Endothelial cell (in vitro differentiated cells): Measurements from ENCODE around the gene ARHGAP23. TPM values are rescaled to one million over a fixed set of nuclear protein-coding genes. Genes with fewer than 3 reads are reported as not detected.

Source experiments
- DNase-seq: peaks from one replicate; pipeline ENCODE4 v3.0.0; 2021; ENCODE audit warnings: low spot score
- H3K27ac Mint-ChIP-seq: one replicate; pipeline ENCODE4 v1.8.0; 2021; ENCODE audit warnings: mixed read lengths, inconsistent platforms; ENCODE audit not compliant: unreplicated experiment
- H3K27me3 Mint-ChIP-seq: one replicate; pipeline ENCODE4 v1.8.0; 2021; ENCODE audit warnings: mild to moderate bottlenecking, moderate library complexity, mixed read lengths, inconsistent platforms; ENCODE audit not compliant: unreplicated experiment
- H3K36me3 Mint-ChIP-seq: one replicate; pipeline ENCODE4 v1.8.0; 2021; ENCODE audit warnings: mild to moderate bottlenecking, low read depth, mixed read lengths, inconsistent platforms; ENCODE audit not compliant: unreplicated experiment
- H3K4me1 Mint-ChIP-seq: one replicate; pipeline ENCODE4 v1.8.0; 2021; ENCODE audit warnings: mild to moderate bottlenecking, mixed read lengths, inconsistent platforms; ENCODE audit not compliant: unreplicated experiment
- H3K4me3 Mint-ChIP-seq: one replicate; pipeline ENCODE4 v1.8.0; 2021; ENCODE audit warnings: mild to moderate bottlenecking, mixed read lengths, inconsistent platforms; ENCODE audit not compliant: unreplicated experiment
- H3K9me3 Mint-ChIP-seq: one replicate; pipeline ENCODE4 v1.8.0; 2021; ENCODE audit warnings: mixed read lengths, inconsistent platforms; ENCODE audit not compliant: unreplicated experiment
- CTCF ChIP-seq: fragments of 200-600 bp; sonication (generic); IDR thresholded peaks from one replicate; pipeline ENCODE4 v1.5.0; 2021; ENCODE audit warnings: antibody characterized with exemption; ENCODE audit not compliant: unreplicated experiment
- total RNA-seq: library from RNA; stranded (reverse); fragmentation: NEBNext Ultra II Directional; extraction: Animal tissue kit (Norgen Biotek cat#: 25700); gene quantifications from one replicate; pipeline ENCODE4 v1.2.1, GENCODE V29; 2021; ENCODE audit not compliant: unreplicated experiment

Gene ARHGAP23
- total RNA-seq, 1 donor from 2014 or later = 70.5 TPM

GRCh38 chr17:38418062-38418692 lies 10.1 kb upstream of the ARHGAP23 start:
- no peaks in the 10 kb centered on the region for H3K9me3 Mint-ChIP-seq
- TF ChIP-seq CTCF = no peak

GRCh38 chr17:38418693-38419507 lies 9.4 kb upstream of the ARHGAP23 start:
- H3K36me3 Mint-ChIP-seq = no peaks in the 10 kb centered on the region
- no peak for TF ChIP-seq CTCF
- no peak for DNase-seq
- peaks cover 15% of the 10 kb centered on the region for H3K27me3 Mint-ChIP-seq
- peaks cover 7% of the 10 kb centered on the region for H3K4me1 Mint-ChIP-seq
- H3K4me3 Mint-ChIP-seq = peak overlapping the region; percentile 76
- H3K9me3 Mint-ChIP-seq = no peaks in the 10 kb centered on the region
- no peak overlapping the region for H3K27ac Mint-ChIP-seq

More at GRCh38 chr17:38418062-38418692, 10.1 kb upstream of the ARHGAP23 start:
- no peaks in the 10 kb centered on the region for H3K36me3 Mint-ChIP-seq
- no peak for DNase-seq
- H3K27ac Mint-ChIP-seq = no peak overlapping the region
- H3K4me1 Mint-ChIP-seq = peaks cover 7% of the 10 kb centered on the region
- no peak overlapping the region for H3K4me3 Mint-ChIP-seq
- H3K27me3 Mint-ChIP-seq = peaks cover 12% of the 10 kb centered on the region

- no peaks in the 10 kb centered on the region for H3K36me3 Mint-ChIP-seq
- no peak for TF ChIP-seq CTCF
- DNase-seq = no peak
- H3K9me3 Mint-ChIP-seq = no peaks in the 10 kb centered on the region
- H3K4me1 Mint-ChIP-seq = peaks cover 12% of the 10 kb centered on the region
- H3K4me3 Mint-ChIP-seq = peak overlapping the region; percentile 42
- H3K27me3 Mint-ChIP-seq = peaks cover 15% of the 10 kb centered on the region
- H3K27ac Mint-ChIP-seq = no peak overlapping the region
These were observed 8.7 kb upstream of the ARHGAP23 start for GRCh38 chr17:38419508-38419981.

GRCh38 chr17:38420518-38420917 lies 7.7 kb upstream of the ARHGAP23 start:
- H3K36me3 Mint-ChIP-seq = no peaks in the 10 kb centered on the region
- no peaks in the 10 kb centered on the region for H3K9me3 Mint-ChIP-seq
- H3K27me3 Mint-ChIP-seq = peaks cover 19% of the 10 kb centered on the region
- no peak for TF ChIP-seq CTCF
- no peak overlapping the region for H3K27ac Mint-ChIP-seq
- H3K4me3 Mint-ChIP-seq = no peak overlapping the region
- DNase-seq = no peak
- peaks cover 22% of the 10 kb centered on the region for H3K4me1 Mint-ChIP-seq
